Nephron (organoid): ENCODE data around the gene TMPRSS2.

Source experiments
- H3K27ac Mint-ChIP-seq, 3 experiments: 2 replicates each; pipeline ENCODE4 v1.8.0; 2020; ENCODE audit warnings: mixed read lengths in 3 of 3, mild to moderate bottlenecking in 2 of 3, moderate library complexity in 1 of 3
- H3K27me3 Mint-ChIP-seq: 2 replicates; pipeline ENCODE4 v1.8.0; 2021; ENCODE audit warnings: low read depth, mild to moderate bottlenecking, moderate library complexity, mixed read lengths
- H3K36me3 Mint-ChIP-seq: 2 replicates; pipeline ENCODE4 v1.8.0; 2020; ENCODE audit warnings: low read depth, mixed read lengths
- H3K4me1 Mint-ChIP-seq: 2 replicates; pipeline ENCODE4 v1.8.0; 2020; ENCODE audit warnings: mixed read lengths
- H3K4me3 Mint-ChIP-seq, 3 experiments: 2 replicates each; pipeline ENCODE4 v1.8.0; 2020; ENCODE audit warnings: mild to moderate bottlenecking in 3 of 3, mixed read lengths in 3 of 3, moderate library complexity in 2 of 3
- H3K9me3 Mint-ChIP-seq: 2 replicates; pipeline ENCODE4 v1.8.0; 2020; ENCODE audit warnings: mixed read lengths
- TF ChIP-seq, protein P1 (sequence below), 3 experiments: fragments of 200-600 bp; sonication (generic); IDR thresholded peaks; one replicate each; pipeline ENCODE4 v1.5.0; 2021; ENCODE audit warnings: antibody characterized with exemption in 3 of 3; ENCODE audit not compliant: unreplicated experiment in 3 of 3

Gene TMPRSS2

DNA sequence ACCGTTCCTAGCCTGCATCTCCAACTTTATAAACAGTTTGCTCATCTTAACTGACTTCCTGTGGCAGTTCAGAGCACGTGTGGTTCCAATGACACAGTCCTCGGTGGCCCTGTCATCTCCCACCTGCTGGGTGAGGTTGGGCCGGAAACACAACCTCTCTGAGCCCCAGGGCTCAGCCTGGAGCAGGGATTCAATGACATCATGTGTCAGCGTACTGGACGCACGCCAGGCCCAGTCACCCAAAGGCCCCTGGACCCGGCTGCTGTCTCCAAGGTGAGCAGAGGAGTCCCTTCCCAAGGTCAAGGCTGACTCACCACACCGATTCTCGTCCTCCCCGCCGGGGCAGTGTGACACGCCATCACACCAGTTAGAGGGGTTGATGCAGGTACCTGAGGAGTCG is 19.9 kb downstream of the TMPRSS2 start:
- no peak overlapping the region for H3K27ac Mint-ChIP-seq
- no peaks in the 10 kb centered on the region for H3K9me3 Mint-ChIP-seq
- TF ChIP-seq, protein P1, sequence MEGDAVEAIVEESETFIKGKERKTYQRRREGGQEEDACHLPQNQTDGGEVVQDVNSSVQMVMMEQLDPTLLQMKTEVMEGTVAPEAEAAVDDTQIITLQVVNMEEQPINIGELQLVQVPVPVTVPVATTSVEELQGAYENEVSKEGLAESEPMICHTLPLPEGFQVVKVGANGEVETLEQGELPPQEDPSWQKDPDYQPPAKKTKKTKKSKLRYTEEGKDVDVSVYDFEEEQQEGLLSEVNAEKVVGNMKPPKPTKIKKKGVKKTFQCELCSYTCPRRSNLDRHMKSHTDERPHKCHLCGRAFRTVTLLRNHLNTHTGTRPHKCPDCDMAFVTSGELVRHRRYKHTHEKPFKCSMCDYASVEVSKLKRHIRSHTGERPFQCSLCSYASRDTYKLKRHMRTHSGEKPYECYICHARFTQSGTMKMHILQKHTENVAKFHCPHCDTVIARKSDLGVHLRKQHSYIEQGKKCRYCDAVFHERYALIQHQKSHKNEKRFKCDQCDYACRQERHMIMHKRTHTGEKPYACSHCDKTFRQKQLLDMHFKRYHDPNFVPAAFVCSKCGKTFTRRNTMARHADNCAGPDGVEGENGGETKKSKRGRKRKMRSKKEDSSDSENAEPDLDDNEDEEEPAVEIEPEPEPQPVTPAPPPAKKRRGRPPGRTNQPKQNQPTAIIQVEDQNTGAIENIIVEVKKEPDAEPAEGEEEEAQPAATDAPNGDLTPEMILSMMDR (IDR thresholded peaks at IDR 0.05; ENCODE audit: unreplicated experiment in 3 of 3): no peak
- no peaks in the 10 kb centered on the region for H3K4me1 Mint-ChIP-seq
- H3K36me3 Mint-ChIP-seq: no peaks in the 10 kb centered on the region
- peaks cover 10% of the 10 kb centered on the region for H3K27me3 Mint-ChIP-seq
- H3K4me3 Mint-ChIP-seq: no peak overlapping the region

GRCh38 chr21:41487082-41487481 is 20.9 kb downstream of the TMPRSS2 start:
- no peaks in the 10 kb centered on the region for H3K9me3 Mint-ChIP-seq
- no peak overlapping the region for H3K4me3 Mint-ChIP-seq
- TF ChIP-seq, protein P1 (IDR thresholded peaks at IDR 0.05; ENCODE audit: unreplicated experiment in 3 of 3): no peak
- H3K27me3 Mint-ChIP-seq: peaks cover 10% of the 10 kb centered on the region
- H3K4me1 Mint-ChIP-seq: no peaks in the 10 kb centered on the region
- no peaks in the 10 kb centered on the region for H3K36me3 Mint-ChIP-seq
- no peak overlapping the region for H3K27ac Mint-ChIP-seq

- Mint-ChIP-seq H3K27me3 (peaks cover 28% of the 10 kb centered on the region), H3K4me1 (no peaks in the 10 kb centered on the region), H3K4me3 (no peak overlapping the region), H3K36me3 (no peaks in the 10 kb centered on the region), H3K9me3 (no peaks in the 10 kb centered on the region), H3K27ac (peak overlapping the region in 1 of 3 experiments; percentile 54)
- TF ChIP-seq, protein P1 (IDR thresholded peaks at IDR 0.05; ENCODE audit: unreplicated experiment in 3 of 3): no peak
Measured at GRCh38 chr21:41483973-41484372, 24.0 kb downstream of the TMPRSS2 start.

GRCh38 chr21:41483415-41483814 is 24.5 kb downstream of the TMPRSS2 start:
- Mint-ChIP-seq H3K4me3 (no peak overlapping the region), H3K27ac (no peak overlapping the region)
- TF ChIP-seq, protein P1 (IDR thresholded peaks at IDR 0.05; ENCODE audit: unreplicated experiment in 3 of 3): no peak

GRCh38 chr21:41482980-41483379 is 25.0 kb downstream of the TMPRSS2 start:
- no peaks in the 10 kb centered on the region for H3K36me3 Mint-ChIP-seq
- no peak overlapping the region for H3K4me3 Mint-ChIP-seq
- TF ChIP-seq, protein P1 (IDR thresholded peaks at IDR 0.05; ENCODE audit: unreplicated experiment in 3 of 3): no peak
- peak overlapping the region in 1 of 3 experiments; percentile 8 for H3K27ac Mint-ChIP-seq
- no peaks in the 10 kb centered on the region for H3K9me3 Mint-ChIP-seq
- H3K27me3 Mint-ChIP-seq: peaks cover 35% of the 10 kb centered on the region
- H3K4me1 Mint-ChIP-seq: no peaks in the 10 kb centered on the region

More at GRCh38 chr21:41483415-41483814, 24.5 kb downstream of the TMPRSS2 start:
- H3K27me3 Mint-ChIP-seq: peaks cover 34% of the 10 kb centered on the region
- H3K36me3 Mint-ChIP-seq: no peaks in the 10 kb centered on the region
- H3K9me3 Mint-ChIP-seq: no peaks in the 10 kb centered on the region
- H3K4me1 Mint-ChIP-seq: no peaks in the 10 kb centered on the region

DNA sequence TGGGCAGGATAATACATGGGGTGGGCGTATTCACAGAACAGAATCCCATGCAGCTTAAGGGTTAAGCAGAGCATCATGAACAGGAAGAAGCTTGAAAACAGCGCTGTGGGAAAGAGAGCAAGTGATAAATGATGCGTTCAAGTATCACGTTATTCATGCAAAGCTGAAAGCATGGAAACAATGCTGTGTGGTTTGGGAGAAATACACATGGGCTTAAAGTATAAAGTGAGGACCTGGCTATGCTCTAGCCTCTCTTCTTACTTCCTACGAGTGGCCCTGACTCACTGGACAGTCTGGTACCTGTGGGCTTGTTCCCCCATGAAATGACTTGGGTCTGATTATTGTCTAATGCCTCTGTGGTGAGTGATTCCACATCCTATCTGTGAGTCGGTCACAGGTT is 25.7 kb downstream of the TMPRSS2 start:
- H3K4me3 Mint-ChIP-seq: no peak overlapping the region
- H3K27ac Mint-ChIP-seq: peak overlapping the region in 1 of 3 experiments; percentile 8
- TF ChIP-seq, protein P1 (IDR thresholded peaks at IDR 0.05; ENCODE audit: unreplicated experiment in 3 of 3): no peak

More for the DNA sequence above, 25.7 kb downstream of the TMPRSS2 start:
- Mint-ChIP-seq H3K9me3 (no peaks in the 10 kb centered on the region), H3K36me3 (no peaks in the 10 kb centered on the region), H3K27me3 (peaks cover 42% of the 10 kb centered on the region), H3K4me1 (peaks cover 5% of the 10 kb centered on the region)
